Measurements from ENCODE around the gene RAB11FIP5. TPM values are rescaled to one million over a fixed set of nuclear protein-coding genes. Genes with fewer than 3 reads are reported as not detected.

RAB11FIP5 gene
- total RNA-seq, 1 donor from 2014 or later, result 12.0 TPM

- Histone ChIP-seq H3K9me3 (ENCODE audit: control insufficient read depth in 3 of 3, low read length in 3 of 3) (no peaks in the 10 kb centered on the region), H3K27me3 (ENCODE audit: control insufficient read depth in 3 of 3, insufficient read depth in 3 of 3, low read length in 3 of 3) (no peaks in the 10 kb centered on the region), H3K4me3 (ENCODE audit: low read length in 3 of 3) (no peak overlapping the region), H3K27ac (ENCODE audit: low read depth, low read length) (no peak overlapping the region), H3K36me3 (ENCODE audit: control insufficient read depth in 3 of 3, insufficient read depth in 3 of 3, low read length in 3 of 3) (peaks cover 9 to 17% (median 10%) of the 10 kb centered on the region in 3 donors), H3K4me1 (ENCODE audit: control insufficient read depth in 3 of 3, insufficient read depth in 3 of 3, low read length in 3 of 3) (peaks cover 0 to 3% (median 2%) of the 10 kb centered on the region in 3 donors), H3K9ac (ENCODE audit: low read depth in 1 of 3, low read length in 3 of 3) (no peak overlapping the region)
Observed at GRCh38 chr2:73035899-73036711, 76.6 kb downstream of the RAB11FIP5 start.

GRCh38 chr2:73034661-73035375, 77.9 kb downstream of the RAB11FIP5 start:
- Histone ChIP-seq H3K4me3 (ENCODE audit: low read length in 3 of 3) (no peak overlapping the region), H3K9me3 (ENCODE audit: control insufficient read depth in 3 of 3, low read length in 3 of 3) (no peaks in the 10 kb centered on the region), H3K4me1 (ENCODE audit: control insufficient read depth in 3 of 3, insufficient read depth in 3 of 3, low read length in 3 of 3) (peaks cover 0 to 3% (median 2%) of the 10 kb centered on the region in 3 donors), H3K27me3 (ENCODE audit: control insufficient read depth in 3 of 3, insufficient read depth in 3 of 3, low read length in 3 of 3) (no peaks in the 10 kb centered on the region), H3K27ac (ENCODE audit: low read depth, low read length) (no peak overlapping the region), H3K36me3 (ENCODE audit: control insufficient read depth in 3 of 3, insufficient read depth in 3 of 3, low read length in 3 of 3) (peaks cover 7 to 10% (median 9%) of the 10 kb centered on the region in 3 donors), H3K9ac (ENCODE audit: low read depth in 1 of 3, low read length in 3 of 3) (no peak overlapping the region)

GRCh38 chr2:73033766-73034381, 78.9 kb downstream of the RAB11FIP5 start:
- H3K9ac ChIP-seq (ENCODE audit: low read depth in 1 of 3, low read length in 3 of 3), result no peak overlapping the region

GRCh38 chr2:73033142-73033765, 79.5 kb downstream of the RAB11FIP5 start:
- Histone ChIP-seq H3K27ac (ENCODE audit: low read depth, low read length) (no peak overlapping the region), H3K36me3 (ENCODE audit: control insufficient read depth in 3 of 3, insufficient read depth in 3 of 3, low read length in 3 of 3) (peaks cover 7 to 10% (median 7%) of the 10 kb centered on the region in 3 donors), H3K9me3 (ENCODE audit: control insufficient read depth in 3 of 3, low read length in 3 of 3) (no peaks in the 10 kb centered on the region), H3K4me1 (ENCODE audit: control insufficient read depth in 3 of 3, insufficient read depth in 3 of 3, low read length in 3 of 3) (peaks cover 0 to 3% (median 2%) of the 10 kb centered on the region in 3 donors), H3K27me3 (ENCODE audit: control insufficient read depth in 3 of 3, insufficient read depth in 3 of 3, low read length in 3 of 3) (no peaks in the 10 kb centered on the region), H3K4me3 (ENCODE audit: low read length in 3 of 3) (no peak overlapping the region), H3K9ac (ENCODE audit: low read depth in 1 of 3, low read length in 3 of 3) (no peak overlapping the region)

More at GRCh38 chr2:73033766-73034381, 78.9 kb downstream of the RAB11FIP5 start:
- Histone ChIP-seq H3K4me3 (ENCODE audit: low read length in 3 of 3) (no peak overlapping the region), H3K27me3 (ENCODE audit: control insufficient read depth in 3 of 3, insufficient read depth in 3 of 3, low read length in 3 of 3) (no peaks in the 10 kb centered on the region), H3K36me3 (ENCODE audit: control insufficient read depth in 3 of 3, insufficient read depth in 3 of 3, low read length in 3 of 3) (peaks cover 7 to 10% (median 9%) of the 10 kb centered on the region in 3 donors), H3K27ac (ENCODE audit: low read depth, low read length) (no peak overlapping the region), H3K4me1 (ENCODE audit: control insufficient read depth in 3 of 3, insufficient read depth in 3 of 3, low read length in 3 of 3) (peaks cover 0 to 3% (median 2%) of the 10 kb centered on the region in 3 donors), H3K9me3 (ENCODE audit: control insufficient read depth in 3 of 3, low read length in 3 of 3) (no peaks in the 10 kb centered on the region)

GRCh38 chr2:73032702-73033097, 80.0 kb downstream of the RAB11FIP5 start:
- no peak overlapping the region for H3K4me3 ChIP-seq (ENCODE audit: low read length in 3 of 3)
- H3K27ac ChIP-seq (ENCODE audit: low read depth, low read length), result no peak overlapping the region
- no peak overlapping the region for H3K9ac ChIP-seq (ENCODE audit: low read depth in 1 of 3, low read length in 3 of 3)
- H3K9me3 ChIP-seq (ENCODE audit: control insufficient read depth in 3 of 3, low read length in 3 of 3), result no peaks in the 10 kb centered on the region
- peaks cover 0 to 3% (median 2%) of the 10 kb centered on the region in 3 donors for H3K4me1 ChIP-seq (ENCODE audit: control insufficient read depth in 3 of 3, insufficient read depth in 3 of 3, low read length in 3 of 3)
- H3K27me3 ChIP-seq (ENCODE audit: control insufficient read depth in 3 of 3, insufficient read depth in 3 of 3, low read length in 3 of 3), result no peaks in the 10 kb centered on the region
- H3K36me3 ChIP-seq (ENCODE audit: control insufficient read depth in 3 of 3, insufficient read depth in 3 of 3, low read length in 3 of 3), result peaks cover 5 to 11% (median 8%) of the 10 kb centered on the region in 3 donors

- peaks cover 0 to 3% (median 2%) of the 10 kb centered on the region in 3 donors for H3K4me1 ChIP-seq (ENCODE audit: control insufficient read depth in 3 of 3, insufficient read depth in 3 of 3, low read length in 3 of 3)
Observed at GRCh38 chr2:73031725-73032701, 80.7 kb downstream of the RAB11FIP5 start.

GRCh38 chr2:73031095-73031678, 81.6 kb downstream of the RAB11FIP5 start:
- peaks cover 0 to 3% (median 2%) of the 10 kb centered on the region in 3 donors for H3K4me1 ChIP-seq (ENCODE audit: control insufficient read depth in 3 of 3, insufficient read depth in 3 of 3, low read length in 3 of 3)

More at GRCh38 chr2:73031725-73032701, 80.7 kb downstream of the RAB11FIP5 start:
- no peaks in the 10 kb centered on the region for H3K27me3 ChIP-seq (ENCODE audit: control insufficient read depth in 3 of 3, insufficient read depth in 3 of 3, low read length in 3 of 3)
- H3K36me3 ChIP-seq (ENCODE audit: control insufficient read depth in 3 of 3, insufficient read depth in 3 of 3, low read length in 3 of 3), result peaks cover 4 to 10% (median 8%) of the 10 kb centered on the region in 3 donors
- no peak overlapping the region for H3K27ac ChIP-seq (ENCODE audit: low read depth, low read length)
- H3K4me3 ChIP-seq (ENCODE audit: low read length in 3 of 3), result no peak overlapping the region
- H3K9ac ChIP-seq (ENCODE audit: low read depth in 1 of 3, low read length in 3 of 3), result no peak overlapping the region
- no peaks in the 10 kb centered on the region for H3K9me3 ChIP-seq (ENCODE audit: control insufficient read depth in 3 of 3, low read length in 3 of 3)

GRCh38 chr2:73028841-73029240, 83.9 kb downstream of the RAB11FIP5 start:
- H3K27me3 ChIP-seq (ENCODE audit: control insufficient read depth in 3 of 3, insufficient read depth in 3 of 3, low read length in 3 of 3), result no peaks in the 10 kb centered on the region
- no peaks in the 10 kb centered on the region for H3K9me3 ChIP-seq (ENCODE audit: control insufficient read depth in 3 of 3, low read length in 3 of 3)
- no peak overlapping the region for H3K27ac ChIP-seq (ENCODE audit: low read depth, low read length)
- H3K4me3 ChIP-seq (ENCODE audit: low read length in 3 of 3), result no peak overlapping the region
- H3K4me1 ChIP-seq (ENCODE audit: control insufficient read depth in 3 of 3, insufficient read depth in 3 of 3, low read length in 3 of 3), result no peaks in the 10 kb centered on the region
- H3K36me3 ChIP-seq (ENCODE audit: control insufficient read depth in 3 of 3, insufficient read depth in 3 of 3, low read length in 3 of 3), result peaks cover 2 to 16% (median 5%) of the 10 kb centered on the region in 3 donors
- no peak overlapping the region for H3K9ac ChIP-seq (ENCODE audit: low read depth in 1 of 3, low read length in 3 of 3)

More at GRCh38 chr2:73031095-73031678, 81.6 kb downstream of the RAB11FIP5 start:
- H3K4me3 ChIP-seq (ENCODE audit: low read length in 3 of 3), result no peak overlapping the region
- no peaks in the 10 kb centered on the region for H3K27me3 ChIP-seq (ENCODE audit: control insufficient read depth in 3 of 3, insufficient read depth in 3 of 3, low read length in 3 of 3)
- H3K36me3 ChIP-seq (ENCODE audit: control insufficient read depth in 3 of 3, insufficient read depth in 3 of 3, low read length in 3 of 3), result peaks cover 2 to 9% (median 5%) of the 10 kb centered on the region in 3 donors
- no peak overlapping the region for H3K27ac ChIP-seq (ENCODE audit: low read depth, low read length)
- H3K9me3 ChIP-seq (ENCODE audit: control insufficient read depth in 3 of 3, low read length in 3 of 3), result no peaks in the 10 kb centered on the region
- H3K9ac ChIP-seq (ENCODE audit: low read depth in 1 of 3, low read length in 3 of 3), result no peak overlapping the region
